ENCODE data around the gene APOC3. TPM values are rescaled to one million over a fixed set of nuclear protein-coding genes. Genes with fewer than 3 reads are reported as not detected.

The APOC3 gene
- total RNA-seq, 1 experiment from 2014 or later = 128 TPM

GRCh38 chr11:116788534-116788933 lies 41.2 kb upstream of the APOC3 start:
- Histone ChIP-seq H3K4me3 (ENCODE audit: low read depth, low read length) (peak overlapping the region; percentile 80), H3K4me1 (peaks cover 52% of the 10 kb centered on the region), H3K36me3 (ENCODE audit: control insufficient read depth, insufficient read depth, low read length) (peaks cover 14% of the 10 kb centered on the region), H3K9me3 (no peaks in the 10 kb centered on the region), H3K27me3 (replicated peaks; ENCODE audit: control insufficient read depth, insufficient read depth, low read length) (no peaks in the 10 kb centered on the region)
- ChIA-PET POLR2A (interaction anchor here (0.6 to 3.1 kb wide), 10 partner anchors 12 to 356 kb away, joined by 3 to 24 read pairs (median 4); partner anchors contain the start of genes APOA1, APOC3 and PAFAH1B2), CTCF (interaction anchor here (0.9 to 3.7 kb wide), 7 partner anchors 20 to 317 kb away, joined by 3 to 32 read pairs (median 6); partner anchors contain the start of genes APOA1 and APOC3)
- intact Hi-C loops (cut with micrococcal nuclease; ENCODE audit: unreplicated experiment) = loop anchor here (1.0 to 5.0 kb wide), 3 partner anchors 15 to 309 kb away; partner anchors contain the start of genes APOC3 and SIK3
- Mint-ChIP-seq H3K27me3 (ENCODE audit: insufficient read depth, unreplicated experiment) (no peaks in the 10 kb centered on the region), H3K27ac (ENCODE audit: unreplicated experiment) (peak overlapping the region; percentile 94), H3K4me1 (ENCODE audit: low read depth, unreplicated experiment) (peaks cover 48% of the 10 kb centered on the region), H3K9me3 (ENCODE audit: unreplicated experiment) (no peaks in the 10 kb centered on the region), H3K4me3 (ENCODE audit: unreplicated experiment) (peak overlapping the region; percentile 80), H3K36me3 (ENCODE audit: insufficient read depth, unreplicated experiment) (peaks cover 45% of the 10 kb centered on the region)
- TF ChIP-seq, protein P1, sequence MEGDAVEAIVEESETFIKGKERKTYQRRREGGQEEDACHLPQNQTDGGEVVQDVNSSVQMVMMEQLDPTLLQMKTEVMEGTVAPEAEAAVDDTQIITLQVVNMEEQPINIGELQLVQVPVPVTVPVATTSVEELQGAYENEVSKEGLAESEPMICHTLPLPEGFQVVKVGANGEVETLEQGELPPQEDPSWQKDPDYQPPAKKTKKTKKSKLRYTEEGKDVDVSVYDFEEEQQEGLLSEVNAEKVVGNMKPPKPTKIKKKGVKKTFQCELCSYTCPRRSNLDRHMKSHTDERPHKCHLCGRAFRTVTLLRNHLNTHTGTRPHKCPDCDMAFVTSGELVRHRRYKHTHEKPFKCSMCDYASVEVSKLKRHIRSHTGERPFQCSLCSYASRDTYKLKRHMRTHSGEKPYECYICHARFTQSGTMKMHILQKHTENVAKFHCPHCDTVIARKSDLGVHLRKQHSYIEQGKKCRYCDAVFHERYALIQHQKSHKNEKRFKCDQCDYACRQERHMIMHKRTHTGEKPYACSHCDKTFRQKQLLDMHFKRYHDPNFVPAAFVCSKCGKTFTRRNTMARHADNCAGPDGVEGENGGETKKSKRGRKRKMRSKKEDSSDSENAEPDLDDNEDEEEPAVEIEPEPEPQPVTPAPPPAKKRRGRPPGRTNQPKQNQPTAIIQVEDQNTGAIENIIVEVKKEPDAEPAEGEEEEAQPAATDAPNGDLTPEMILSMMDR (IDR thresholded peaks at IDR 0.05; ENCODE audit: insufficient read depth in 1 of 2, low read depth in 1 of 2, low read length in 1 of 2, severe bottlenecking in 1 of 2, unreplicated experiment in 1 of 2) = no peak
- DNase-seq = no peak
- BruUV-seq (replicated peaks) = TSS peak; percentile 96

DNA sequence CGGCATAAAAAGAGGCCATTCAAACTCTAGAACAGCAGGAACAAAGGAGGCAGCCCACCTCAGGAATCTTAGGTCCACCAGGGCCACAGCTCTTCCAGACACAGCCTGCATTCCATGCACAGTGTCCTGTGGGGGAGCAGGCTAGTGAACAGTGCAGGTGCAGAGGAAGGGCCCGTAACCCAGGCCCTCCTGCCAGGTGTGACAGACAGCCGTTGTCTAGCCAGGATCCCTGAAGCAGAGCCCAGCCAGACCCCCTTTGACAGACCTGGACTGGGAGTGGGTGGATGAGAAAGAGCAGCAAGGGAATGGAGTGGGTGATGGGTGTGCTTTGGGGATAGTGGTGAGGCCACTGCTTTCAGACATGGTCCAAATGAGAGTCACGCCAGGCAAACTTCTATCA lies 40.7 kb upstream of the APOC3 start:
- peaks cover under 1% of the 10 kb centered on the region for H3K9me3 Mint-ChIP-seq (ENCODE audit: unreplicated experiment)
- POLR2A ChIA-PET = interaction anchor here (2.8 to 3.1 kb wide), 2 partner anchors 40 to 48 kb away, joined by 18 to 24 read pairs; partner anchors contain the start of genes APOA1 and APOC3
- H3K27me3 Mint-ChIP-seq (ENCODE audit: insufficient read depth, unreplicated experiment) = no peaks in the 10 kb centered on the region
- peak overlapping the region; percentile 94 for H3K27ac Mint-ChIP-seq (ENCODE audit: unreplicated experiment)
- DNase-seq = peak in 1 of 2 experiments; percentile 26
- Histone ChIP-seq H3K4me1 (peaks cover 56% of the 10 kb centered on the region), H3K27me3 (replicated peaks; ENCODE audit: control insufficient read depth, insufficient read depth, low read length) (no peaks in the 10 kb centered on the region), H3K36me3 (ENCODE audit: control insufficient read depth, insufficient read depth, low read length) (peaks cover 14% of the 10 kb centered on the region), H3K4me3 (ENCODE audit: low read depth, low read length) (peak overlapping the region; percentile 80), H3K9me3 (no peaks in the 10 kb centered on the region)
- peaks cover 41% of the 10 kb centered on the region for H3K36me3 Mint-ChIP-seq (ENCODE audit: insufficient read depth, unreplicated experiment)
- TF ChIP-seq, protein P1 (IDR thresholded peaks at IDR 0.05; ENCODE audit: insufficient read depth in 1 of 2, low read depth in 1 of 2, low read length in 1 of 2, severe bottlenecking in 1 of 2, unreplicated experiment in 1 of 2) = no peak
- intact Hi-C loops (cut with micrococcal nuclease; ENCODE audit: unreplicated experiment) = loop anchor here (1.0 to 5.0 kb wide), 3 partner anchors 16 to 308 kb away; partner anchors contain the start of genes APOC3 and SIK3
- H3K4me3 Mint-ChIP-seq (ENCODE audit: unreplicated experiment) = peak overlapping the region; percentile 80
- no TSS peak for BruUV-seq (replicated peaks)
- peaks cover 50% of the 10 kb centered on the region for H3K4me1 Mint-ChIP-seq (ENCODE audit: low read depth, unreplicated experiment)
- CTCF ChIA-PET = interaction anchor here (1.4 to 5.5 kb wide), 5 partner anchors 19 to 54 kb away, joined by 6 to 52 read pairs (median 15); partner anchors contain the start of genes APOA1 and APOC3

DNA sequence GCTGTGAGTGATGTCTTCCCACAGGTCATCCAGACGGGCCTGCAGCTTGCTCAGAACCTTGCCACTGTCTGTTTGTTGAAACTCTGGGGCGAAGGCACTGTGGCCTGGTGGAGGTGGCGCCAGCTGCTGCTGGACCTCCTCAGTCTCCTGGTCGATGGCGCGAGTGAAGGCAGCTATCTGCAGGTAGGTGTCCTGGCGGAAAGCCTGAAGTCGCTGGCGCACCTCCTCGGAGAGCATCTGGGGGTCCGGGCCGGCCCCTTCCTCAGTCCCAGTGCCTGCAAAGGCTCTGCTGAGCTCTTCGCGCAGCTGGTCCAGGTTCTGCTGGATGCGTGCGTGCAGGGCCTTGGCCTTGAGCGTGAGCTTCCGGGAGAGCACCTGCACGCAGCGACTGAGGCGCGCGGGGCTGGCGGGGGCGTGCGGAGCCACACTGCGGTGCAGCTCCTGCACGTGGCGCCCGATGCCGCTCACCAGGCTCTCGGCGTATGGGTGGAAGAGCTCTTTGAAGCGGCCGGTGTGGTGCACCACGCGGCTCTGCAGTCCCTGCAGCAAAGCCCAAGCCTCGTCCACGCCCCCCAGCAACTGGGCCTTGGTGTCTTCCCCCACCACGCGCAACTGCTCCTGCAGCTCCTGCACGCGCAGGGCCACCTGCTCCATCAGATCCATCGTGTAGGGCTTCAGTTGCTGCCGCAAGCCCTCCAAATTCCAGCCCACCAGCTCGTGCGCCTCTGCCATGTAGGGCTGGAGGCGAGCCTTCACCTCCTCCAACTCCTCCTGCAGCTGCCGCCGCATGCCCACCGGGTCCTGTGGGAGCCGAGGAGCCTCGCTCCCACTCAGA lies 39.3 kb upstream of the APOC3 start:
- peaks cover 14% of the 10 kb centered on the region for H3K9me3 Mint-ChIP-seq (ENCODE audit: unreplicated experiment)

More for the DNA sequence above, 39.3 kb upstream of the APOC3 start:
- BruUV-seq (replicated peaks) = no TSS peak
- Histone ChIP-seq H3K36me3 (ENCODE audit: control insufficient read depth, insufficient read depth, low read length) (peaks cover 4% of the 10 kb centered on the region; the same call in 1 of the 2 replicates), H3K4me3 (ENCODE audit: low read depth, low read length) (no peak overlapping the region), H3K9me3 (no peaks in the 10 kb centered on the region; the same call in 1 of the 2 replicates), H3K27me3 (replicated peaks; ENCODE audit: control insufficient read depth, insufficient read depth, low read length) (no peaks in the 10 kb centered on the region), H3K4me1 (peaks cover 56% of the 10 kb centered on the region)
- no peaks in the 10 kb centered on the region for H3K27me3 Mint-ChIP-seq (ENCODE audit: insufficient read depth, unreplicated experiment)
- CTCF ChIA-PET = interaction anchor here (0.6 to 5.5 kb wide), 18 partner anchors 7 to 436 kb away, joined by 3 to 52 read pairs (median 4); partner anchors contain the start of genes APOA1 and APOC3
- intact Hi-C loops (cut with micrococcal nuclease; ENCODE audit: unreplicated experiment) = loop anchor here (1.0 kb wide), 2 partner anchors 46 to 316 kb away; no protein-coding TSS in a partner anchor
- peaks cover 27% of the 10 kb centered on the region for H3K36me3 Mint-ChIP-seq (ENCODE audit: insufficient read depth, unreplicated experiment)
- no peak for DNase-seq
- H3K4me3 Mint-ChIP-seq (ENCODE audit: unreplicated experiment) = no peak overlapping the region
- peaks cover 42% of the 10 kb centered on the region for H3K4me1 Mint-ChIP-seq (ENCODE audit: low read depth, unreplicated experiment)
- H3K27ac Mint-ChIP-seq (ENCODE audit: unreplicated experiment) = peak overlapping the region; percentile 4
- POLR2A ChIA-PET = interaction anchor here (1.3 to 2.1 kb wide), 2 partner anchors 39 to 46 kb away, joined by 8 to 11 read pairs; partner anchors contain the start of genes APOA1 and APOC3
- TF ChIP-seq, protein P1 (IDR thresholded peaks at IDR 0.05; ENCODE audit: insufficient read depth in 1 of 2, low read depth in 1 of 2, low read length in 1 of 2, severe bottlenecking in 1 of 2, unreplicated experiment in 1 of 2) = no peak

Measured in Caco-2 (cell line).